ENCODE data around the gene GRIK5. TPM values are rescaled to one million over a fixed set of nuclear protein-coding genes. Genes with fewer than 3 reads are reported as not detected.

The GRIK5 gene
- total RNA-seq, 2 experiments from 2014 or later = 0.73 to 1.3 TPM

DNA sequence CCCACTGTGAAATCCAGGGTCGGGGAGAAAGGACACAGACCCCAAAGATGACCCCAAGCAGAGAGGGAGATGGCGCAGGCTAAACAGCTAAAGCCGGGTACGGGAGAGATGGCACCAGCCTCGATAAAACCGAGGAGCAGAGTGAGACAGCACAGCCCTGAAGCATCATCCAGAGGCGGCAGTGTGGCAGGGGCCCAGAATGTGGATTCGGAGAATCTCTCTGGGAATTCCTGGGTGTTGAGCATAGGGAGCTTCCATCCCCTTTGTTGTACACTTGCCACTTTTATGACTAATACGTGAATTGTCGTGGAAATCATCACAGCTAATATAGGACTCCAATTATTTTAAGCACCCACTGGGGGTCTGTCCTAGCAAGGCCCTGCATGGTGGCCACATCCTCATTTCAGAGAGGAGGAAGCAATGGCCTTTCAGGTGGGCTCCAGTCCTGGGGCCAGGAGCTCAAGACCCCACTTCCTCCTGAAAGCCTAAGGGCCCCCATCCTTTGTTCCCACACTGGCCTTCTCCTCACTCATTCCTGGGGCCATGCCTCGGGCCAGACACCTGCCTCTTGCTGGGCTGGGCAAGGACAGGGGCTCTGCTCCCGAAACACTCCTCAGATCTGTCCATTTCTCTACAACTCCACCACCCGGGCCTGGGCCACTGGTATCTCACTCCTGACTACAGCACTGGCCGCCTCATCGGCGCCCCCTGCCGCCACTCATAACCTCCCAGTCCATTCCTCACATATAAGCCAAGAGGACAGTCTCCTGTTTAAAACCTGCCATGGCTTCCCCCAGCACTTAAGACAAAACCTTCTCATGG is 46.7 kb downstream of the GRIK5 start:
- BruUV-seq (replicated peaks) = no TSS peak
- Histone ChIP-seq H4K20me1 (ENCODE audit: insufficient read depth, low read length) (no peaks in the 10 kb centered on the region), H3K79me2 (ENCODE audit: insufficient read depth, low read depth, low read length) (no peaks in the 10 kb centered on the region), H3K4me2 (ENCODE audit: low read length) (no peak overlapping the region), H3K4me3 (ENCODE audit: low read depth, low read length, poor library complexity, severe bottlenecking) (no peak overlapping the region), H3K36me3 (ENCODE audit: insufficient read depth, low read length) (no peaks in the 10 kb centered on the region), H2AFZ (ENCODE audit: low read length) (no peak overlapping the region), H3K27ac (ENCODE audit: low read depth, low read length, poor library complexity, severe bottlenecking) (no peak overlapping the region), H3K9me2 (ENCODE audit: insufficient read depth, low read length) (no peaks in the 10 kb centered on the region), H3K4me1 (ENCODE audit: insufficient read depth, low read length, poor library complexity, severe bottlenecking) (no peaks in the 10 kb centered on the region), H3K9me3 (ENCODE audit: low read length) (no peaks in the 10 kb centered on the region)
- CTCF ChIA-PET (ENCODE audit: unreplicated experiment) = interaction anchor here (0.6 kb wide), 2 partner anchors 24 to 163 kb away, joined by 3 read pairs; no protein-coding TSS in a partner anchor
- TF ChIP-seq EZH2phosphoT487 (IDR thresholded peaks at IDR 0.05; ENCODE audit: borderline replicate concordance, low read depth, low read length) = no peak
- peak; percentile 81 for TF ChIP-seq CTCF (conservative IDR thresholded peaks at IDR 0.05; ENCODE audit: low read length)
- intact Hi-C loops (cut with micrococcal nuclease; ENCODE audit: unreplicated experiment) = no loop called here
- POLR2A ChIA-PET = no interaction called here
- DNase-seq (ENCODE audit: low spot score) = peak; percentile 48

DNA sequence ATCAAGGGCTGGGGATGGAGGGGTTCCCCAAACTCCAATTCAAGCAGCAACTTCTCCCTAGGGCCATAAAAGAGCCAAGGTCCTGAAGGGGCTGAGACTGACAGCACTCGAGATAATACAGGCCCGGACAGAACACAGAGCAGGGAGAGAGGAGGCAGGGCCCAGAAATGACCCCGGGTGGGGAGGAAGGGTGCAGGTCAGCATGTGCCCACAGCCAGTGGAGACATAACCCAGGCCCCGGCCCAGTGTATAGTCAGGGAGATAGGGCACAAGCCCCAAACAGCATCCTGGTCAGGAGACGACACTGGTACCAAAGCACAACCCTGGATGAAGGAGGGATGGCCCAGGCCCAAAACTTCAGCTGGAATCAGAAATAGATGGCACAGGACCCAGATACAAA is 47.4 kb downstream of the GRIK5 start:
- Histone ChIP-seq H3K9me3 (ENCODE audit: low read length) (no peaks in the 10 kb centered on the region), H3K4me3 (ENCODE audit: low read depth, low read length, poor library complexity, severe bottlenecking) (no peak overlapping the region), H3K4me2 (ENCODE audit: low read length) (no peak overlapping the region), H3K9me2 (ENCODE audit: insufficient read depth, low read length) (no peaks in the 10 kb centered on the region), H3K27ac (ENCODE audit: low read depth, low read length, poor library complexity, severe bottlenecking) (no peak overlapping the region), H4K20me1 (ENCODE audit: insufficient read depth, low read length) (no peaks in the 10 kb centered on the region), H3K4me1 (ENCODE audit: insufficient read depth, low read length, poor library complexity, severe bottlenecking) (no peaks in the 10 kb centered on the region), H2AFZ (ENCODE audit: low read length) (no peak overlapping the region), H3K79me2 (ENCODE audit: insufficient read depth, low read depth, low read length) (no peaks in the 10 kb centered on the region), H3K36me3 (ENCODE audit: insufficient read depth, low read length) (no peaks in the 10 kb centered on the region)
- CTCF ChIA-PET (ENCODE audit: unreplicated experiment) = no interaction called here
- no TSS peak for BruUV-seq (replicated peaks)
- DNase-seq (ENCODE audit: low spot score) = no peak
- TF ChIP-seq CTCF (conservative IDR thresholded peaks at IDR 0.05; ENCODE audit: low read length) (no peak), EZH2phosphoT487 (IDR thresholded peaks at IDR 0.05; ENCODE audit: borderline replicate concordance, low read depth, low read length) (no peak)
- intact Hi-C loops (cut with micrococcal nuclease; ENCODE audit: unreplicated experiment) = no loop called here
- POLR2A ChIA-PET = no interaction called here

GRCh38 chr19:42021185-42021584 is 48.8 kb downstream of the GRIK5 start:
- no peak overlapping the region for H3K4me2 ChIP-seq (ENCODE audit: low read length)
- no peaks in the 10 kb centered on the region for H3K36me3 ChIP-seq (ENCODE audit: insufficient read depth, low read length)
- no peaks in the 10 kb centered on the region for H3K79me2 ChIP-seq (ENCODE audit: insufficient read depth, low read depth, low read length)
- DNase-seq (ENCODE audit: low spot score) = no peak
- H3K4me3 ChIP-seq (ENCODE audit: low read depth, low read length, poor library complexity, severe bottlenecking) = no peak overlapping the region
- no peaks in the 10 kb centered on the region for H3K9me3 ChIP-seq (ENCODE audit: low read length)
- POLR2A ChIA-PET = no interaction called here
- H3K9me2 ChIP-seq (ENCODE audit: insufficient read depth, low read length) = no peaks in the 10 kb centered on the region
- no TSS peak for BruUV-seq (replicated peaks)
- H3K27ac ChIP-seq (ENCODE audit: low read depth, low read length, poor library complexity, severe bottlenecking) = no peak overlapping the region
- CTCF ChIA-PET (ENCODE audit: unreplicated experiment) = no interaction called here
- H4K20me1 ChIP-seq (ENCODE audit: insufficient read depth, low read length) = no peaks in the 10 kb centered on the region
- intact Hi-C loops (cut with micrococcal nuclease; ENCODE audit: unreplicated experiment) = no loop called here
- no peak overlapping the region for H2AFZ ChIP-seq (ENCODE audit: low read length)
- TF ChIP-seq CTCF (conservative IDR thresholded peaks at IDR 0.05; ENCODE audit: low read length) (no peak), EZH2phosphoT487 (IDR thresholded peaks at IDR 0.05; ENCODE audit: borderline replicate concordance, low read depth, low read length) (no peak)
- H3K4me1 ChIP-seq (ENCODE audit: insufficient read depth, low read length, poor library complexity, severe bottlenecking) = no peaks in the 10 kb centered on the region

All from OCI-LY7 (cell line).